Measurements from ENCODE around the gene PSORS1C1. TPM values are rescaled to one million over a fixed set of nuclear protein-coding genes. Genes with fewer than 3 reads are reported as not detected.

PSORS1C1 gene
- total RNA-seq, 1 experiment from 2014 or later: 0.48 TPM

DNA sequence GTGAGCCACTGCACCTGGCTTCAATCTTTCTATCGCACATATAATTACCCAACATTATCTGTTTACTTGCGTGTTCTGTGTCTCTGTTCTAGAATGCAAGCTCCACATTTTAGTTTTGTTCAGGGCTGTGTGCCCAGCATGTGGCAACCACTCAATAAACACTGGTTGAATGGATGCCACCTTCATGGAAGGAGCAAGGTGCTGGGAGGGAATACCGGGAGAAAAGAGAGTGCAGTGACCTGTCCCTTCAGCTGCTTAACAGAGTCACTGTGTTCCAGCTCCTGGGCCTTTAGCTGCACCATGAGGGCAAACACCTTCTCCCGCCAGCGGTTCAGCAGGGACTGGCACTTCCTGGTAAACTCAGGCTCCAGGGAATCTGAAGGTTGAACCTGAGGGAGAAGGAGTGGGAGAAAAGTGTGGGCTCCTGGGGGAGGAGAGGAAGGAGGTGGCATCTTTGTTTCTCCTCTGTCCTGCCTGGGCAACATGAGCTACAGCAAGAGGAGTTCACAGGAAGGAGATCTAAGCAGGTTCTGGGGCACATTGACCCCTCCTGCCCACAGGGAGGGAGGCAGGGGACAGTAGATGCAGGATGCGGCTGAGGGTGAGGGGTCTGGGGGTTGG lies 35.3 kb downstream of the PSORS1C1 start:
- H2BK120ac ChIP-seq (ENCODE audit: low read depth, low read length, poor library complexity, severe bottlenecking): no peak overlapping the region
- no peak overlapping the region for H3K18ac ChIP-seq (ENCODE audit: insufficient read length, low read depth, low read length)
- H3K14ac ChIP-seq (ENCODE audit: insufficient read depth, low read length): no peak overlapping the region
- H4K91ac ChIP-seq (ENCODE audit: insufficient read length, low read depth, low read length): no peak overlapping the region
- H3K4me1 ChIP-seq (ENCODE audit: insufficient read depth, low read length): no peaks in the 10 kb centered on the region
- WGBS (ENCODE audit: extremely low coverage, insufficient read length, low lambda C conversion rate): no CpG with 5 or more reads among the region's 6 CpGs
- no peak overlapping the region for H2BK12ac ChIP-seq (ENCODE audit: insufficient read length, low read depth, low read length)
- H2AFZ ChIP-seq (ENCODE audit: low read length): no peak overlapping the region
- H4K20me1 ChIP-seq (ENCODE audit: control insufficient read depth, insufficient read depth, insufficient read length): no peaks in the 10 kb centered on the region
- no peak overlapping the region for H3K4me2 ChIP-seq (ENCODE audit: insufficient read depth, insufficient read length, low read length)
- no peak overlapping the region for H3K27ac ChIP-seq (ENCODE audit: insufficient read length, low read depth, low read length)
- no peak overlapping the region for H4K8ac ChIP-seq (replicated peaks; ENCODE audit: insufficient read length, low read depth, low read length)
- DNase-seq: no peak
- TF ChIP-seq, protein P1, sequence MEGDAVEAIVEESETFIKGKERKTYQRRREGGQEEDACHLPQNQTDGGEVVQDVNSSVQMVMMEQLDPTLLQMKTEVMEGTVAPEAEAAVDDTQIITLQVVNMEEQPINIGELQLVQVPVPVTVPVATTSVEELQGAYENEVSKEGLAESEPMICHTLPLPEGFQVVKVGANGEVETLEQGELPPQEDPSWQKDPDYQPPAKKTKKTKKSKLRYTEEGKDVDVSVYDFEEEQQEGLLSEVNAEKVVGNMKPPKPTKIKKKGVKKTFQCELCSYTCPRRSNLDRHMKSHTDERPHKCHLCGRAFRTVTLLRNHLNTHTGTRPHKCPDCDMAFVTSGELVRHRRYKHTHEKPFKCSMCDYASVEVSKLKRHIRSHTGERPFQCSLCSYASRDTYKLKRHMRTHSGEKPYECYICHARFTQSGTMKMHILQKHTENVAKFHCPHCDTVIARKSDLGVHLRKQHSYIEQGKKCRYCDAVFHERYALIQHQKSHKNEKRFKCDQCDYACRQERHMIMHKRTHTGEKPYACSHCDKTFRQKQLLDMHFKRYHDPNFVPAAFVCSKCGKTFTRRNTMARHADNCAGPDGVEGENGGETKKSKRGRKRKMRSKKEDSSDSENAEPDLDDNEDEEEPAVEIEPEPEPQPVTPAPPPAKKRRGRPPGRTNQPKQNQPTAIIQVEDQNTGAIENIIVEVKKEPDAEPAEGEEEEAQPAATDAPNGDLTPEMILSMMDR (conservative IDR thresholded peaks at IDR 0.05): no peak
- H3K4ac ChIP-seq (ENCODE audit: low read depth, low read length): no peak overlapping the region
- H3K9ac ChIP-seq (ENCODE audit: extremely low read depth, insufficient read length, low read length): no peak overlapping the region
- H3K9me3 Mint-ChIP-seq: no peaks in the 10 kb centered on the region
- H2BK20ac ChIP-seq (ENCODE audit: low read depth, low read length, poor library complexity, severe bottlenecking): no peak overlapping the region
- H3K23ac ChIP-seq (ENCODE audit: insufficient read length, low read depth, low read length): no peak overlapping the region
- no peaks in the 10 kb centered on the region for H3K23me2 ChIP-seq (ENCODE audit: insufficient read length, low read depth, low read length, poor library complexity, severe bottlenecking)
- no peak overlapping the region for H3K56ac ChIP-seq (ENCODE audit: insufficient read length, low read depth, low read length)
- H2BK5ac ChIP-seq (ENCODE audit: insufficient read length, low read length): no peak overlapping the region
- no peak overlapping the region for H2BK15ac ChIP-seq (ENCODE audit: low read depth, low read length)
- H3K79me2 ChIP-seq (ENCODE audit: insufficient read depth, low read length): no peaks in the 10 kb centered on the region
- H3K27ac Mint-ChIP-seq: no peak overlapping the region
- no peaks in the 10 kb centered on the region for H3K27me3 ChIP-seq (ENCODE audit: insufficient read depth, low read length)
- no peak overlapping the region for H4K5ac ChIP-seq (ENCODE audit: insufficient read length, low read depth, low read length)
- no peak overlapping the region for H2AK5ac ChIP-seq (ENCODE audit: insufficient read length, low read length)
- no peak overlapping the region for H3K4me3 Mint-ChIP-seq
- no peaks in the 10 kb centered on the region for H3K9me3 ChIP-seq (ENCODE audit: control insufficient read depth, low read depth, low read length)
- peaks cover 35 to 78% (median 75%) of the 10 kb centered on the region in 3 experiments for H3K36me3 Mint-ChIP-seq (ENCODE audit: insufficient read depth in 1 of 3, low read depth in 3 of 3)
- H3K79me1 ChIP-seq (ENCODE audit: insufficient read depth, low read depth, low read length, poor library complexity, severe bottlenecking): no peaks in the 10 kb centered on the region
- peaks cover 2 to 6% of the 10 kb centered on the region in 2 experiments; a peak in 2 of 4 replicates for H3K4me1 Mint-ChIP-seq
- H3K27me3 Mint-ChIP-seq (ENCODE audit: low read depth): no peaks in the 10 kb centered on the region
- H3T11ph ChIP-seq (ENCODE audit: low read length): no peak overlapping the region
